Retinal pigment epithelial cell (primary cell): ENCODE data around the gene AAR2.

ENCODE experiments used
- DNase-seq: peaks from one replicate; pipeline ENCODE4 v3.0.0-alpha.2; 2010; ENCODE audit warnings: low read depth
- H3K4me3 ChIP-seq: 2 replicates; pipeline ENCODE4 v1.5.1; 2011; ENCODE audit warnings: mild to moderate bottlenecking, low read length, control low read depth, moderate library complexity
- CTCF ChIP-seq: conservative IDR thresholded peaks from 2 replicates; pipeline ENCODE4 v1.5.1; 2011; ENCODE audit warnings: low read depth, low read length, control low read depth, inconsistent platforms

Gene AAR2

GRCh38 chr20:36246401-36246800, 10.1 kb downstream of the AAR2 start:
- TF ChIP-seq CTCF, result no peak
- no peak for DNase-seq
- no peak overlapping the region for H3K4me3 ChIP-seq

GRCh38 chr20:36248836-36249235, 12.6 kb downstream of the AAR2 start:
- no peak overlapping the region for H3K4me3 ChIP-seq
- no peak for DNase-seq
- TF ChIP-seq CTCF, result no peak

- TF ChIP-seq CTCF, result no peak
- no peak for DNase-seq
- no peak overlapping the region for H3K4me3 ChIP-seq
Measured at GRCh38 chr20:36249450-36249849, 13.2 kb downstream of the AAR2 start.

- DNase-seq, result no peak
- no peak overlapping the region for H3K4me3 ChIP-seq
- no peak for TF ChIP-seq CTCF
Measured at GRCh38 chr20:36251426-36251825, 15.1 kb downstream of the AAR2 start.

GRCh38 chr20:36252511-36252910, 16.2 kb downstream of the AAR2 start:
- no peak for TF ChIP-seq CTCF
- H3K4me3 ChIP-seq, result no peak overlapping the region
- no peak for DNase-seq

DNA sequence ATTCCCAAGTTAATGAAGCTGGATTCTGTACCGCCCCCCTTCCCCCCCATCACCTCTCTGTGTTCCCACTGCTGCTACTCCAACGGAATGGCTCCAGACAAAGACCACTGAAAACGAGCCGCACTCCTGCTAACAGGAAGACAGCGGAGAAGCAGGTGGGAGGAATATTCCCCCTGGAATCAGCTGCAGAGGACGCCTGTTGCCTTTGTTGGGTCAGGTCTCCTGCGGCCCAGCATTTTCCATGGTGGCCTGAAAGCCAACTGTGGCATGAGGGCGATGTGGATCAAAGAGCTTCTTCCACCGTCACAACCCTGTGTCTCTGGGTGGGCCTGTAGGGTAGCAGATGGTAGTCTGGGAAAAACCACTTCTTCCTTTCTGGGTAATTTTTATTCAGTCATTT, 16.8 kb downstream of the AAR2 start:
- no peak overlapping the region for H3K4me3 ChIP-seq
- TF ChIP-seq CTCF, result no peak

DNA sequence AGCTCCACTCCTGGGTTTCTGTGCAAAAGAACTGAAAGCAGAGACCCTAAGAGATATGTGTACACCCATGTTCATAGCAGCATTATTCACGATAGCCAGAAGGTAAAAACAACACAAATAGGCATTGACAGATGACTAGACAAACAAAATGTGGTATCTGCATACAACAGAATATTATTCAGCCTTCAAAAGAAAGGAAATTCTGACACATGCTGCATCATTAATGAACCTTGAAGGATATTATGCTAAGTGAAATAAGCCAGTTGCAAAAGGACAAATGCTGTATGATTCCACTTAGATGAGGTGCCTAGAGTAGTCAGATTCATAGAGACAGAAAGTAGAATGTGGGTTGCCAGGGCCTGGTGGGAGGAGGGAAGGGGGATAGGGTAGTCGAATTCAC, 17.8 kb downstream of the AAR2 start:
- TF ChIP-seq CTCF, result no peak
- no peak for DNase-seq
- no peak overlapping the region for H3K4me3 ChIP-seq

More for the DNA sequence above, 16.8 kb downstream of the AAR2 start:
- no peak for DNase-seq
